Measurements from ENCODE around the gene TAS2R14.

Gene TAS2R14

GRCh38 chr12:10910380-10910779 is 28.7 kb downstream of the TAS2R14 start:
- no peaks in the 10 kb centered on the region for H4K20me1 ChIP-seq (ENCODE audit: insufficient read depth, low read length)
- no peaks in the 10 kb centered on the region for H3K27me3 ChIP-seq (ENCODE audit: insufficient read depth, low read length, poor library complexity)
- H3K79me2 ChIP-seq (ENCODE audit: insufficient read depth, low read length) = no peaks in the 10 kb centered on the region
- H3K4me1 ChIP-seq (ENCODE audit: insufficient read depth, low read length) = no peaks in the 10 kb centered on the region
- no peak overlapping the region for H3K27ac ChIP-seq (ENCODE audit: low read length)
- H3K9me3 ChIP-seq (ENCODE audit: insufficient read depth, low read length, severe bottlenecking) = no peaks in the 10 kb centered on the region
- no peaks in the 10 kb centered on the region; the same call in 1 of the 2 replicates for H3K36me3 ChIP-seq (ENCODE audit: insufficient read depth, low read length)
- H3K9ac ChIP-seq (ENCODE audit: low read depth, low read length) = no peak overlapping the region
- H3K4me3 ChIP-seq (ENCODE audit: low read depth in 1 of 2, low read length in 2 of 2) = no peak overlapping the region
- DNase-seq (no peak), ATAC-seq (ENCODE audit: insufficient read depth, low read depth) (no peak)
- no peak overlapping the region for H2AFZ ChIP-seq (ENCODE audit: low read depth, low read length)
- TF ChIP-seq CTCF (IDR thresholded peaks at IDR 0.05; ENCODE audit: borderline replicate concordance, extremely low read depth, low read length, poor library complexity, severe bottlenecking) (no peak), EZH2 (IDR thresholded peaks at IDR 0.05; ENCODE audit: borderline replicate concordance, low read depth, low read length, severe bottlenecking) (no peak)
- no peak overlapping the region for H3K4me2 ChIP-seq (ENCODE audit: insufficient read depth, low read length)

- H3K4me3 ChIP-seq (ENCODE audit: low read depth in 1 of 2, low read length in 2 of 2) = no peak within 1 kb of the TSS
- no peak within 1 kb of the TSS for H3K4me2 ChIP-seq (ENCODE audit: insufficient read depth, low read length)
- H3K9me3 ChIP-seq (ENCODE audit: insufficient read depth, low read length, severe bottlenecking) = peaks cover 5% of the 10 kb centered on the region
- TF ChIP-seq CTCF (IDR thresholded peaks at IDR 0.05; ENCODE audit: borderline replicate concordance, extremely low read depth, low read length, poor library complexity, severe bottlenecking) (no peak), EZH2 (IDR thresholded peaks at IDR 0.05; ENCODE audit: borderline replicate concordance, low read depth, low read length, severe bottlenecking) (no peak)
- no peaks in the 10 kb centered on the region for H4K20me1 ChIP-seq (ENCODE audit: insufficient read depth, low read length)
- DNase-seq (no peak), ATAC-seq (ENCODE audit: insufficient read depth, low read depth) (no peak)
- peaks cover 3% of the 10 kb centered on the region; the same call in 1 of the 2 replicates for H3K36me3 ChIP-seq (ENCODE audit: insufficient read depth, low read length)
- H2AFZ ChIP-seq (ENCODE audit: low read depth, low read length) = no peak within 1 kb of the TSS
- H3K27ac ChIP-seq (ENCODE audit: low read length) = no peak within 1 kb of the TSS
- no peaks in the 10 kb centered on the region; the same call in 1 of the 2 replicates for H3K79me2 ChIP-seq (ENCODE audit: insufficient read depth, low read length)
- H3K27me3 ChIP-seq (ENCODE audit: insufficient read depth, low read length, poor library complexity) = no peaks in the 10 kb centered on the region
- no peak within 1 kb of the TSS for H3K9ac ChIP-seq (ENCODE audit: low read depth, low read length)
- H3K4me1 ChIP-seq (ENCODE audit: insufficient read depth, low read length) = no peaks in the 10 kb centered on the region
Observed at GRCh38 chr12:10909462-10909861, 29.6 kb downstream of the TAS2R14 start, which contains the start of gene TAS2R13. TAS2R13 (minus strand) TSS chr12:10909562; CDS start chr12:10909298, 264 bp downstream.

- ATAC-seq (ENCODE audit: insufficient read depth, low read depth) = no peak
- Histone ChIP-seq H3K9ac (ENCODE audit: low read depth, low read length) (no peak overlapping the region), H4K20me1 (ENCODE audit: insufficient read depth, low read length) (no peaks in the 10 kb centered on the region), H2AFZ (ENCODE audit: low read depth, low read length) (no peak overlapping the region), H3K27ac (ENCODE audit: low read length) (no peak overlapping the region), H3K4me1 (ENCODE audit: insufficient read depth, low read length) (no peaks in the 10 kb centered on the region), H3K79me2 (ENCODE audit: insufficient read depth, low read length) (no peaks in the 10 kb centered on the region; the same call in 1 of the 2 replicates), H3K4me2 (ENCODE audit: insufficient read depth, low read length) (no peak overlapping the region), H3K9me3 (ENCODE audit: insufficient read depth, low read length, severe bottlenecking) (peaks cover 26% of the 10 kb centered on the region), H3K36me3 (ENCODE audit: insufficient read depth, low read length) (peaks cover 13% of the 10 kb centered on the region; the same call in 1 of the 2 replicates), H3K27me3 (ENCODE audit: insufficient read depth, low read length, poor library complexity) (no peaks in the 10 kb centered on the region), H3K4me3 (ENCODE audit: low read depth in 1 of 2, low read length in 2 of 2) (no peak overlapping the region)
- TF ChIP-seq CTCF (IDR thresholded peaks at IDR 0.05; ENCODE audit: borderline replicate concordance, extremely low read depth, low read length, poor library complexity, severe bottlenecking) (no peak), EZH2 (IDR thresholded peaks at IDR 0.05; ENCODE audit: borderline replicate concordance, low read depth, low read length, severe bottlenecking) (no peak)
- no peak for DNase-seq
Observed at GRCh38 chr12:10904686-10905085, 34.4 kb downstream of the TAS2R14 start.

Data from DND-41 (cell line).